Measurements from ENCODE around the gene CLTCL1.
"Not testable (repeated sequence)": the region's sequence is repeated elsewhere in the genome, so short reads cannot be mapped to it uniquely, and the experiment has no call there.

CLTCL1 gene

DNA sequence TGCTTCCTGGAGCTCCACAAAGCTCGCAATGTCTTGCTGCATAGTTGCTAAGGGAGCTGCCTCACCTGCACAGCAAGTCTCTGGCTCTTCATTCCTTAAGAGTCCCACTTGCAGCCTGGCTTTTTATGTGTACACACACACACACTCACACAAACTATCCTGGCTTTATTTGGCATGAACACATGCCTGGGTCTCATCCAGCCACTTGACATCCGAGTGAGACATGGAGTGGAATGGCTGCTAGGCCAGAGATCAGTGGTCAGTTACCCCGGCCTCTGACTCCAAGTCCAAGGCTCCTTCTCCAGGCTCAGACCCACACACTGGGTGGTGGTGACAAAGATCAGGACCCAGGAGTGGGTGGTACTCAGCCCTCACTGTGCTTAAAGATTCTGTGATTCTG lies 37.9 kb upstream of the CLTCL1 start:
- no peak overlapping the region for H3K4me3 ChIP-seq (ENCODE audit: low read depth, low read length)

GRCh38 chr22:19325296-19325948 lies 33.9 kb upstream of the CLTCL1 start:
- H3K4me3 ChIP-seq (ENCODE audit: low read depth, low read length), result no peak overlapping the region
- no peak for TF ChIP-seq CTCF (IDR thresholded peaks at IDR 0.05; ENCODE audit: low read depth, low read length)

More for the DNA sequence above, 37.9 kb upstream of the CLTCL1 start:
- no peak for TF ChIP-seq CTCF (IDR thresholded peaks at IDR 0.05; ENCODE audit: low read depth, low read length)

DNA sequence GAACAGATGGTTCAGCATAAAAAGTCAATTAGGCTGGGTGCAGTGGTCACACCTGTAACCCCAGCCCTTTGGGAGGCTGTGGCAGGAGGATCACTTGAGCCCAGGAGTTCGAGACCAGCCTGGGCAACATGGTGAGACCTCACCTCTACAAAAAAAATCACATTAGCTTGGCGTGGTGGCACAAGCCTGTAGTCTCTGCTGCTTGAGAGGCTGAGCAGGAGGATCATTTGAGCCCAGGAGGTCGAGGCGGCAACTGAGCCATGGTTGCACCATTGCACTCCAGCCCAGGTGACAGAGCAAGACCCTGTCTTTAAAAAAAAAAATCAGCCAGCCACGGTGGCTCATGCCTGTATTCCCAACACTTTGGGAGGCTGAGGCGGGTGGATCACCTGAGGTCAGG lies 31.9 kb upstream of the CLTCL1 start:
- H3K4me3 ChIP-seq (ENCODE audit: low read depth, low read length), result not testable (repeated sequence)

DNA sequence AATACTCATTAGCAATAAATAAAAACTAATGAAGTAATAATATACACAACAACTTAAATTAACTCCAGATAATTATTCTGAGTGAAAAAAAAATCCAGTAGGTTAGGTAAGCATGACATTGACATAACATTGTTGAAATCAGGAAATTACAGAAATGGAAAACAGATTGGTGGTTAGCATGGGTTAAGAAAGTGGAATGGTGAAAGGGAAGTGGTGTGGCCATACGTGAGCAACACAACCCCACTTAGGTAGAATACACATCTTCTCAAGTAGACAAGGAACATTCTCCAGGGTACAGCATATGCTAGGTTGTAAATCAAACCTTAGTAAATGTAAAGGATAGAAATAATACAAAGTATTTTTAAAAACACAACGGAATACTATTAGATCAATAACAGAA lies 30.2 kb upstream of the CLTCL1 start:
- H3K4me3 ChIP-seq (ENCODE audit: low read depth, low read length), result no peak overlapping the region
- no peak for TF ChIP-seq CTCF (IDR thresholded peaks at IDR 0.05; ENCODE audit: low read depth, low read length)

DNA sequence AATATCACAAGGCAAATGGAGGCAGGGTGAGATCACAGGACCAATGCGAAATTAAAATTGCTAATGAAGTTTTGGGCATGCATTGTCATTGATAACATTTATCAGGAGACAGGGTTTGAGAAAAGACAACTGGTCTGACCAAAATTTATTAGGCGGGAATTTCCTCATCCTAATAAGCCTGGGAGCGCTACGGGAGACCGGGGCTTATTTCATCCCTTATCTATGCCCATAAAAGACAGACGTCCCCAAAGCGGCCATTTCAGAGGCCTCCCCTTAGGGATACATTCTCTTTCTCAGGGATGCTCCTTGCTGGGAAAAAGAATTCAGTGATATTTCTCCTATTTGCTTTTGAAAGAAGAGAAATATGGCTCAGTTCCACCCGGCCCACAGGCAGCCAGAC lies 28.6 kb upstream of the CLTCL1 start:
- not testable (repeated sequence) for H3K4me3 ChIP-seq (ENCODE audit: low read depth, low read length)

- no peak for TF ChIP-seq CTCF (IDR thresholded peaks at IDR 0.05; ENCODE audit: low read depth, low read length)
- H3K4me3 ChIP-seq (ENCODE audit: low read depth, low read length), result no peak overlapping the region
Observed at GRCh38 chr22:19319281-19319680, 27.8 kb upstream of the CLTCL1 start.

DNA sequence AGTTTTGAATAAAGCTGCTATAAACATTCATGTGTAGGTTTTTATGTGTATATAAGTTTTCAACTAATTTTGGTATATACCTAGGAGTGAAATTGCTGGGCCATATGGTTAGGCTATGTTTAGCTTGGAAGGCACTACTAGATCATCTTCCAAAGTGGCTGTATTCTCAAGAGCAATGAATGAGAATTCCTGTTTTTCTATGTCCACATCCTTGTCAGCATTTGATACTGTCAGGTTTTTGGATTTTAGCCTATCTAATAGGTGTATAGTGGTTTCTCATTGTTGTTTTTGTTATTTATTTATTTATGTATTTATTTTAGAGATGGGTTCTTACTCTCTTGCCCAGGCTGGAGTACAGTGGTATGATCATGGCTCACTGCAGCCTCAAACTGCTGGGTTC lies 26.3 kb upstream of the CLTCL1 start:
- no peak overlapping the region for H3K4me3 ChIP-seq (ENCODE audit: low read depth, low read length)
- TF ChIP-seq CTCF (IDR thresholded peaks at IDR 0.05; ENCODE audit: low read depth, low read length), result no peak

GRCh38 chr22:19307872-19308271 lies 16.4 kb upstream of the CLTCL1 start:
- no peak overlapping the region for H3K4me3 ChIP-seq (ENCODE audit: low read depth, low read length)
- TF ChIP-seq CTCF (IDR thresholded peaks at IDR 0.05; ENCODE audit: low read depth, low read length), result no peak

DNA sequence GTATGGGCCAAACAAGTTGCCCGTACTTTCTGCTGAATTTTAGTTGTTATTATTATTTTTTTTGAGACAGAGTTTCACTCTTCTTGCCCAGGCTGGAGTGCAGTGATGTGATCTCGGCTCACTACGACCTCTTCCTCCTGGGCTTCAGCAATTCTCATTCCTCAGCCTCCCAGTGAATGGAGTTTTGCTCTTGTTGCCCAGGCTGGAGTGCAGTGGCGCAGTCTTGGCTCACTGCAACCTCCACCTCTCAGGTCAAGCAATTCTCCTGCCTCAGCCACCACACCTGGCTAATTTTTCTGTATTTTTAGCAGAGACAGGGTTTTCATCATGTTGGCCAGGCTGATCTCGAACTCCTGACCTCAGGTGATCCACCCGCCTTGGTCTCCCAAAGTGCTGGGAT lies 15.0 kb upstream of the CLTCL1 start:
- H3K4me3 ChIP-seq (ENCODE audit: low read depth, low read length), result not testable (repeated sequence)
